ENCODE results near the gene PPM1B.
A peak's percentile ranks its signal among the peaks of the same experiment; 100 is the strongest.

The PPM1B gene

DNA sequence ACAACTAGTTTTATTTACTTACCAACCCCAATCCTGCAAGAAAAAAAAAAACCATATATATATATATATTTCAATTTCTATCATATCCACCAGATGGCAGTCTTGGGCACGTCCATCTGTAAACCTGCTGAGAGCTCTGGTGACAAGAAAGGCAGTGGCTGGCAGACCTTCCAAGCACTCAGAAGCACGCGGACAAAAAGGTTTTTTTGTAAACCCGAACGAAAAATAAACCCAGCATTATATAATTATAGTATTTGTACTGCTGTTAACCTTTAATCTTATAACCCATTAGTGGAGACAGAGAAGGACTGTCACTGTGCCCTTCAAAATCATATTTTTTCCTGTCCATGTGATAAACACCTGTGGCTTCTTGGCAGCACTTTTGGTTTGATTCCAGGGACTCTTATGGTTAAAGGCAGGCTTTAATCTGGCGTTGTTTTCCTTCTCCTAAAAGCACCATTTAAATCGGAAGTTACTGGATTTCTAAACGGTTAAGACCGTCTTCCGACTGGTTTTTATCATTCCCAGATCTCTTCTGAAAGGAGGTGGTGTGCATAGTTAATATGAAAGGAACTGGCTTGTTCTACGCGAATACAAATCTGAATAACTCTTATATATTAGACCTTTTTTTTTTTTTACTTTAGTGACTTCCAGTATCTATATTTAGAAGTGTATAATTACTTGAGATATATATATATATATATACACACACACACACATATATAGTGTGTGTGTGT, 75.6 kb downstream of the PPM1B start:
- H3K9ac ChIP-seq (ENCODE audit: low read depth, low read length), result peak overlapping the region; percentile 30
- no peaks in the 10 kb centered on the region for H3K9me3 ChIP-seq (ENCODE audit: insufficient read depth, low read length, severe bottlenecking)
- peak; percentile 88 for ATAC-seq (ENCODE audit: insufficient read depth, low read depth)
- H3K79me2 ChIP-seq (ENCODE audit: insufficient read depth, low read length), result no peaks in the 10 kb centered on the region
- peak; percentile 64 for DNase-seq
- H3K4me2 ChIP-seq (ENCODE audit: insufficient read depth, low read length), result peak overlapping the region; percentile 73
- H3K4me3 ChIP-seq (ENCODE audit: low read depth in 1 of 2, low read length in 2 of 2), result peak overlapping the region; percentile 4 to 43; a peak in 3 of 4 replicates
- H2AFZ ChIP-seq (ENCODE audit: low read depth, low read length), result peak overlapping the region; percentile 64; the same call in 1 of the 2 replicates
- peaks cover 14% of the 10 kb centered on the region for H3K4me1 ChIP-seq (ENCODE audit: insufficient read depth, low read length)
- TF ChIP-seq, protein P1, sequence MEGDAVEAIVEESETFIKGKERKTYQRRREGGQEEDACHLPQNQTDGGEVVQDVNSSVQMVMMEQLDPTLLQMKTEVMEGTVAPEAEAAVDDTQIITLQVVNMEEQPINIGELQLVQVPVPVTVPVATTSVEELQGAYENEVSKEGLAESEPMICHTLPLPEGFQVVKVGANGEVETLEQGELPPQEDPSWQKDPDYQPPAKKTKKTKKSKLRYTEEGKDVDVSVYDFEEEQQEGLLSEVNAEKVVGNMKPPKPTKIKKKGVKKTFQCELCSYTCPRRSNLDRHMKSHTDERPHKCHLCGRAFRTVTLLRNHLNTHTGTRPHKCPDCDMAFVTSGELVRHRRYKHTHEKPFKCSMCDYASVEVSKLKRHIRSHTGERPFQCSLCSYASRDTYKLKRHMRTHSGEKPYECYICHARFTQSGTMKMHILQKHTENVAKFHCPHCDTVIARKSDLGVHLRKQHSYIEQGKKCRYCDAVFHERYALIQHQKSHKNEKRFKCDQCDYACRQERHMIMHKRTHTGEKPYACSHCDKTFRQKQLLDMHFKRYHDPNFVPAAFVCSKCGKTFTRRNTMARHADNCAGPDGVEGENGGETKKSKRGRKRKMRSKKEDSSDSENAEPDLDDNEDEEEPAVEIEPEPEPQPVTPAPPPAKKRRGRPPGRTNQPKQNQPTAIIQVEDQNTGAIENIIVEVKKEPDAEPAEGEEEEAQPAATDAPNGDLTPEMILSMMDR (IDR thresholded peaks at IDR 0.05; ENCODE audit: borderline replicate concordance, extremely low read depth, low read length, poor library complexity, severe bottlenecking), result peak; percentile 41
- TF ChIP-seq EZH2 (IDR thresholded peaks at IDR 0.05; ENCODE audit: borderline replicate concordance, low read depth, low read length, severe bottlenecking), result no peak
- no peaks in the 10 kb centered on the region for H3K36me3 ChIP-seq (ENCODE audit: insufficient read depth, low read length)
- H3K27ac ChIP-seq (ENCODE audit: low read length), result peak overlapping the region; percentile 63; the same call in 1 of the 2 replicates
- H3K27me3 ChIP-seq (ENCODE audit: insufficient read depth, low read length, poor library complexity), result no peaks in the 10 kb centered on the region
- no peaks in the 10 kb centered on the region for H4K20me1 ChIP-seq (ENCODE audit: insufficient read depth, low read length)

GRCh38 chr2:44245083-44245861, 76.6 kb downstream of the PPM1B start:
- Histone ChIP-seq H3K9me3 (ENCODE audit: insufficient read depth, low read length, severe bottlenecking) (no peaks in the 10 kb centered on the region), H2AFZ (ENCODE audit: low read depth, low read length) (no peak overlapping the region; the same call in 1 of the 2 replicates), H3K9ac (ENCODE audit: low read depth, low read length) (no peak overlapping the region), H3K27me3 (ENCODE audit: insufficient read depth, low read length, poor library complexity) (no peaks in the 10 kb centered on the region), H3K4me3 (ENCODE audit: low read depth in 1 of 2, low read length in 2 of 2) (peak overlapping the region in 1 of 2 experiments; percentile 22; a peak in 1 of 4 replicates), H3K79me2 (ENCODE audit: insufficient read depth, low read length) (no peaks in the 10 kb centered on the region), H3K36me3 (ENCODE audit: insufficient read depth, low read length) (no peaks in the 10 kb centered on the region), H3K27ac (ENCODE audit: low read length) (no peak overlapping the region), H4K20me1 (ENCODE audit: insufficient read depth, low read length) (no peaks in the 10 kb centered on the region), H3K4me1 (ENCODE audit: insufficient read depth, low read length) (peaks cover 14% of the 10 kb centered on the region), H3K4me2 (ENCODE audit: insufficient read depth, low read length) (peak overlapping the region; percentile 73; the same call in 1 of the 2 replicates)
- TF ChIP-seq, protein P1 (IDR thresholded peaks at IDR 0.05; ENCODE audit: borderline replicate concordance, extremely low read depth, low read length, poor library complexity, severe bottlenecking), result no peak
- TF ChIP-seq EZH2 (IDR thresholded peaks at IDR 0.05; ENCODE audit: borderline replicate concordance, low read depth, low read length, severe bottlenecking), result no peak
- ATAC-seq (ENCODE audit: insufficient read depth, low read depth), result no peak
- no peak for DNase-seq

GRCh38 chr2:44246436-44246835, 77.8 kb downstream of the PPM1B start:
- ATAC-seq (ENCODE audit: insufficient read depth, low read depth) (no peak), DNase-seq (no peak)
- Histone ChIP-seq H3K27me3 (ENCODE audit: insufficient read depth, low read length, poor library complexity) (no peaks in the 10 kb centered on the region), H3K9me3 (ENCODE audit: insufficient read depth, low read length, severe bottlenecking) (no peaks in the 10 kb centered on the region), H3K4me3 (ENCODE audit: low read depth in 1 of 2, low read length in 2 of 2) (no peak overlapping the region), H3K79me2 (ENCODE audit: insufficient read depth, low read length) (no peaks in the 10 kb centered on the region), H2AFZ (ENCODE audit: low read depth, low read length) (no peak overlapping the region), H3K36me3 (ENCODE audit: insufficient read depth, low read length) (no peaks in the 10 kb centered on the region), H4K20me1 (ENCODE audit: insufficient read depth, low read length) (no peaks in the 10 kb centered on the region), H3K27ac (ENCODE audit: low read length) (no peak overlapping the region), H3K9ac (ENCODE audit: low read depth, low read length) (no peak overlapping the region), H3K4me2 (ENCODE audit: insufficient read depth, low read length) (no peak overlapping the region), H3K4me1 (ENCODE audit: insufficient read depth, low read length) (peaks cover 14% of the 10 kb centered on the region)
- TF ChIP-seq, protein P1 (IDR thresholded peaks at IDR 0.05; ENCODE audit: borderline replicate concordance, extremely low read depth, low read length, poor library complexity, severe bottlenecking), result no peak
- TF ChIP-seq EZH2 (IDR thresholded peaks at IDR 0.05; ENCODE audit: borderline replicate concordance, low read depth, low read length, severe bottlenecking), result no peak

Measured in DND-41 (cell line).